WTC11 (cell line): Measurements from ENCODE around the gene BACH2. TPM values are rescaled to one million over a fixed set of nuclear protein-coding genes. Genes with fewer than 3 reads are reported as not detected.

Experiments
- ATAC-seq: fragments of 200-7000 bp; cut with Tn5 transposase; 2 replicates; pipeline ENCODE4 v1.10.0; 2021; ENCODE audit warnings: mild to moderate bottlenecking, moderate library complexity
- CTCF ChIA-PET: fragments of 300-600 bp; sonication (Branson Sonifier 250); formaldehyde crosslinking; loops from one replicate; lab custom pipeline; 2021; ENCODE audit warnings: antibody characterized with exemption; lab: Charles Lee
- POLR2A ChIA-PET: fragments of 350-600 bp; sonication (Branson Sonifier 250); formaldehyde crosslinking; loops from one replicate; lab custom pipeline; 2021; ENCODE audit warnings: antibody characterized with exemption; lab: Charles Lee
- DNase-seq: peaks from one replicate; pipeline ENCODE4 v3.0.0; 2021; ENCODE audit warnings: low spot score
- H3K27ac Mint-ChIP-seq: 2 replicates; pipeline ENCODE4 v1.8.0; 2021; ENCODE audit warnings: mixed read lengths
- H3K27me3 Mint-ChIP-seq: 2 replicates; pipeline ENCODE4 v1.8.0; 2021; ENCODE audit warnings: low read depth, mild to moderate bottlenecking, moderate library complexity, mixed read lengths
- H3K36me3 Mint-ChIP-seq: 2 replicates; pipeline ENCODE4 v1.8.0; 2021; ENCODE audit warnings: mixed read lengths
- H3K4me1 Mint-ChIP-seq: 2 replicates; pipeline ENCODE4 v1.8.0; 2022; ENCODE audit warnings: mixed read lengths
- H3K4me3 Mint-ChIP-seq: 2 replicates; pipeline ENCODE4 v1.8.0; 2021; ENCODE audit warnings: mild to moderate bottlenecking, moderate library complexity, mixed read lengths
- H3K9me3 Mint-ChIP-seq: 2 replicates; pipeline ENCODE4 v1.8.0; 2021; ENCODE audit warnings: mixed read lengths
- ESRRA ChIP-seq: sonication (generic); formaldehyde crosslinking; IDR thresholded peaks from 2 replicates; pipeline ENCODE4 v1.8.1; 2022; ENCODE audit warnings: mild to moderate bottlenecking, missing genetic modification reagents, borderline replicate concordance
- ETV6 ChIP-seq: sonication (generic); formaldehyde crosslinking; IDR thresholded peaks from 2 replicates; pipeline ENCODE4 v1.8.1; 2022; ENCODE audit warnings: mild to moderate bottlenecking, missing genetic modification reagents
- FOXK1 ChIP-seq: sonication (generic); formaldehyde crosslinking; IDR thresholded peaks from 2 replicates; pipeline ENCODE4 v1.8.0; 2022; ENCODE audit warnings: mild to moderate bottlenecking, moderate library complexity, missing genetic modification reagents
- MXD4 ChIP-seq: fragments of 250-450 bp; sonication (Bioruptor Pico); IDR thresholded peaks from 2 replicates; pipeline ENCODE4 v1.8.0; 2021; ENCODE audit warnings: mild to moderate bottlenecking, moderate library complexity, borderline replicate concordance
- NFATC4 ChIP-seq: fragments of 250-450 bp; sonication (Bioruptor Pico); IDR thresholded peaks from 2 replicates; pipeline ENCODE4 v1.9.0; 2021; ENCODE audit warnings: mild to moderate bottlenecking
- NR1H2 ChIP-seq: sonication (generic); formaldehyde crosslinking; IDR thresholded peaks from 2 replicates; pipeline ENCODE4 v1.9.0; 2021; ENCODE audit warnings: mild to moderate bottlenecking, moderate library complexity, missing genetic modification reagents
- OVOL2 ChIP-seq: fragments of 250-450 bp; sonication (Bioruptor Pico); IDR thresholded peaks from 2 replicates; pipeline ENCODE4 v1.9.0; 2021; ENCODE audit warnings: mild to moderate bottlenecking, borderline replicate concordance
- RELA ChIP-seq: sonication (generic); formaldehyde crosslinking; IDR thresholded peaks from 2 replicates; pipeline ENCODE4 v1.8.1; 2022; ENCODE audit warnings: missing genetic modification reagents, mild to moderate bottlenecking, borderline replicate concordance
- TEAD1 ChIP-seq: sonication (generic); formaldehyde crosslinking; IDR thresholded peaks from 2 replicates; pipeline ENCODE4 v1.8.0; 2022; ENCODE audit warnings: mild to moderate bottlenecking, missing genetic modification reagents
- ZNF396 ChIP-seq: fragments of 250-450 bp; sonication (Bioruptor Pico); IDR thresholded peaks from 2 replicates; pipeline ENCODE4 v1.8.0; 2021; ENCODE audit warnings: mild to moderate bottlenecking, moderate library complexity, borderline replicate concordance
- total RNA-seq: library from RNA; stranded (reverse); gene quantifications from 3 replicates; pipeline ENCODE4 v1.2.3, GENCODE V29; 2021
- TF ChIP-seq, protein P1 (sequence below): fragments of 250-450 bp; sonication (Bioruptor Pico); IDR thresholded peaks from 2 replicates; pipeline ENCODE4 v1.9.0; 2021; ENCODE audit warnings: mild to moderate bottlenecking, borderline replicate concordance
- TF ChIP-seq, protein P2 (sequence below): sonication (generic); formaldehyde crosslinking; IDR thresholded peaks from 2 replicates; pipeline ENCODE4 v1.8.0; 2023; ENCODE audit warnings: missing genetic modification reagents, mild to moderate bottlenecking, borderline replicate concordance
- TF ChIP-seq, protein P3 (sequence below): sonication (generic); formaldehyde crosslinking; IDR thresholded peaks from 2 replicates; pipeline ENCODE4 v1.8.1; 2023; ENCODE audit warnings: mild to moderate bottlenecking, missing genetic modification reagents, moderate library complexity
- TF ChIP-seq, protein P4 (sequence below): sonication (generic); formaldehyde crosslinking; conservative IDR thresholded peaks from 2 replicates; pipeline ENCODE4 v1.8.1; 2023; ENCODE audit warnings: mild to moderate bottlenecking, low read depth, missing genetic modification reagents, moderate library complexity
- TF ChIP-seq, protein P5 (sequence below): sonication (generic); formaldehyde crosslinking; IDR thresholded peaks from 2 replicates; pipeline ENCODE4 v1.8.1; 2022; ENCODE audit warnings: low read depth, mild to moderate bottlenecking, moderate library complexity, missing genetic modification reagents, borderline replicate concordance

BACH2 gene
- total RNA-seq, 1 experiment from 2014 or later, result 5.9 TPM

DNA sequence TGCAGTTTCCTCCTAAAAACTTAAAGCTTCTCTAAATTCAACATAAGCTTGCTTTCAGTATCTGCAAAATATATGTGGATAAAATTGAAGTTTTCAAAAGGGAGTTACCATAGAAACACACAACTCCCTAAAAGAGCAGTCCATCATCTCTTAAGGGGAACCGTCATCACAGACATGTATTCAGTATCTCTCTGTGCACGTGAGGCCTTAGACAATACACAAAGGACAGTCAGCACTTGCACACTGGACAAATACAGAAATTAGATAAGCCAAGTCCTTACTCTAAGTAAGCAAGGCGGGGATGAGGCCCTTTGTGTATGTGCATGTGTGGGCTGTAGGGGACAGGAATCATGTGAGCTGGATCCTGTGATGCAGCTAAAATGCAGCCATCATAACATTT lies 136.6 kb downstream of the BACH2 start (continued):
- TF ChIP-seq TEAD1 (CRISPR knock-in tag) (no peak), MXD4 (CRISPR knock-in tag) (no peak)
- TF ChIP-seq, protein P1, sequence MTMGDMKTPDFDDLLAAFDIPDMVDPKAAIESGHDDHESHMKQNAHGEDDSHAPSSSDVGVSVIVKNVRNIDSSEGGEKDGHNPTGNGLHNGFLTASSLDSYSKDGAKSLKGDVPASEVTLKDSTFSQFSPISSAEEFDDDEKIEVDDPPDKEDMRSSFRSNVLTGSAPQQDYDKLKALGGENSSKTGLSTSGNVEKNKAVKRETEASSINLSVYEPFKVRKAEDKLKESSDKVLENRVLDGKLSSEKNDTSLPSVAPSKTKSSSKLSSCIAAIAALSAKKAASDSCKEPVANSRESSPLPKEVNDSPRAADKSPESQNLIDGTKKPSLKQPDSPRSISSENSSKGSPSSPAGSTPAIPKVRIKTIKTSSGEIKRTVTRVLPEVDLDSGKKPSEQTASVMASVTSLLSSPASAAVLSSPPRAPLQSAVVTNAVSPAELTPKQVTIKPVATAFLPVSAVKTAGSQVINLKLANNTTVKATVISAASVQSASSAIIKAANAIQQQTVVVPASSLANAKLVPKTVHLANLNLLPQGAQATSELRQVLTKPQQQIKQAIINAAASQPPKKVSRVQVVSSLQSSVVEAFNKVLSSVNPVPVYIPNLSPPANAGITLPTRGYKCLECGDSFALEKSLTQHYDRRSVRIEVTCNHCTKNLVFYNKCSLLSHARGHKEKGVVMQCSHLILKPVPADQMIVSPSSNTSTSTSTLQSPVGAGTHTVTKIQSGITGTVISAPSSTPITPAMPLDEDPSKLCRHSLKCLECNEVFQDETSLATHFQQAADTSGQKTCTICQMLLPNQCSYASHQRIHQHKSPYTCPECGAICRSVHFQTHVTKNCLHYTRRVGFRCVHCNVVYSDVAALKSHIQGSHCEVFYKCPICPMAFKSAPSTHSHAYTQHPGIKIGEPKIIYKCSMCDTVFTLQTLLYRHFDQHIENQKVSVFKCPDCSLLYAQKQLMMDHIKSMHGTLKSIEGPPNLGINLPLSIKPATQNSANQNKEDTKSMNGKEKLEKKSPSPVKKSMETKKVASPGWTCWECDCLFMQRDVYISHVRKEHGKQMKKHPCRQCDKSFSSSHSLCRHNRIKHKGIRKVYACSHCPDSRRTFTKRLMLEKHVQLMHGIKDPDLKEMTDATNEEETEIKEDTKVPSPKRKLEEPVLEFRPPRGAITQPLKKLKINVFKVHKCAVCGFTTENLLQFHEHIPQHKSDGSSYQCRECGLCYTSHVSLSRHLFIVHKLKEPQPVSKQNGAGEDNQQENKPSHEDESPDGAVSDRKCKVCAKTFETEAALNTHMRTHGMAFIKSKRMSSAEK (CRISPR knock-in tag), result no peak
- TF ChIP-seq, protein P2, sequence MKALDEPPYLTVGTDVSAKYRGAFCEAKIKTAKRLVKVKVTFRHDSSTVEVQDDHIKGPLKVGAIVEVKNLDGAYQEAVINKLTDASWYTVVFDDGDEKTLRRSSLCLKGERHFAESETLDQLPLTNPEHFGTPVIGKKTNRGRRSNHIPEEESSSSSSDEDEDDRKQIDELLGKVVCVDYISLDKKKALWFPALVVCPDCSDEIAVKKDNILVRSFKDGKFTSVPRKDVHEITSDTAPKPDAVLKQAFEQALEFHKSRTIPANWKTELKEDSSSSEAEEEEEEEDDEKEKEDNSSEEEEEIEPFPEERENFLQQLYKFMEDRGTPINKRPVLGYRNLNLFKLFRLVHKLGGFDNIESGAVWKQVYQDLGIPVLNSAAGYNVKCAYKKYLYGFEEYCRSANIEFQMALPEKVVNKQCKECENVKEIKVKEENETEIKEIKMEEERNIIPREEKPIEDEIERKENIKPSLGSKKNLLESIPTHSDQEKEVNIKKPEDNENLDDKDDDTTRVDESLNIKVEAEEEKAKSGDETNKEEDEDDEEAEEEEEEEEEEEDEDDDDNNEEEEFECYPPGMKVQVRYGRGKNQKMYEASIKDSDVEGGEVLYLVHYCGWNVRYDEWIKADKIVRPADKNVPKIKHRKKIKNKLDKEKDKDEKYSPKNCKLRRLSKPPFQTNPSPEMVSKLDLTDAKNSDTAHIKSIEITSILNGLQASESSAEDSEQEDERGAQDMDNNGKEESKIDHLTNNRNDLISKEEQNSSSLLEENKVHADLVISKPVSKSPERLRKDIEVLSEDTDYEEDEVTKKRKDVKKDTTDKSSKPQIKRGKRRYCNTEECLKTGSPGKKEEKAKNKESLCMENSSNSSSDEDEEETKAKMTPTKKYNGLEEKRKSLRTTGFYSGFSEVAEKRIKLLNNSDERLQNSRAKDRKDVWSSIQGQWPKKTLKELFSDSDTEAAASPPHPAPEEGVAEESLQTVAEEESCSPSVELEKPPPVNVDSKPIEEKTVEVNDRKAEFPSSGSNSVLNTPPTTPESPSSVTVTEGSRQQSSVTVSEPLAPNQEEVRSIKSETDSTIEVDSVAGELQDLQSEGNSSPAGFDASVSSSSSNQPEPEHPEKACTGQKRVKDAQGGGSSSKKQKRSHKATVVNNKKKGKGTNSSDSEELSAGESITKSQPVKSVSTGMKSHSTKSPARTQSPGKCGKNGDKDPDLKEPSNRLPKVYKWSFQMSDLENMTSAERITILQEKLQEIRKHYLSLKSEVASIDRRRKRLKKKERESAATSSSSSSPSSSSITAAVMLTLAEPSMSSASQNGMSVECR (CRISPR knock-in tag), result no peak

DNA sequence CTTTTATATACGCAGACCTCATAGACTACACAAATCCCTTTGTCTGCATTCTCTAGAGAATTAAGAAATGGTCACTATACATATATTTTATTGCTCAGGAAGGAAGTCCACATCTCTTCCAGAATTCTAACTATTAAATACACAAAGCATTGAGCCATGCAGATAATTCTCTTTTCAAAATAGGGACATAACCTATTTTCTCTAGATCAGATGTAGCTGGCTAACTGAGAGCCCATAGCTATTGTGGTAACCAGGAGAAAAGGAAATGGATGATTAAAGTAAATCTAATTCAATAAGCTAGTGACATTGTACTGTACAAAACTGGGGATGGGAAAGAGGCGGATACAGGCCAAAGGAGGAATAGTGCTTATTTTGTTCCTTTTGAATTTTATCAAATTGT lies 137.2 kb downstream of the BACH2 start:
- Mint-ChIP-seq H3K36me3 (no peaks in the 10 kb centered on the region), H3K27me3 (no peaks in the 10 kb centered on the region), H3K9me3 (no peaks in the 10 kb centered on the region), H3K4me1 (peaks cover 11% of the 10 kb centered on the region), H3K4me3 (no peak overlapping the region), H3K27ac (no peak overlapping the region)
- DNase-seq (no peak), ATAC-seq (no peak)
- ChIA-PET CTCF (no interaction called here), POLR2A (no interaction called here)
- no peak for TF ChIP-seq ESRRA
- TF ChIP-seq, protein P3, sequence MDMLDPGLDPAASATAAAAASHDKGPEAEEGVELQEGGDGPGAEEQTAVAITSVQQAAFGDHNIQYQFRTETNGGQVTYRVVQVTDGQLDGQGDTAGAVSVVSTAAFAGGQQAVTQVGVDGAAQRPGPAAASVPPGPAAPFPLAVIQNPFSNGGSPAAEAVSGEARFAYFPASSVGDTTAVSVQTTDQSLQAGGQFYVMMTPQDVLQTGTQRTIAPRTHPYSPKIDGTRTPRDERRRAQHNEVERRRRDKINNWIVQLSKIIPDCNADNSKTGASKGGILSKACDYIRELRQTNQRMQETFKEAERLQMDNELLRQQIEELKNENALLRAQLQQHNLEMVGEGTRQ (CRISPR knock-in tag), result no peak

DNA sequence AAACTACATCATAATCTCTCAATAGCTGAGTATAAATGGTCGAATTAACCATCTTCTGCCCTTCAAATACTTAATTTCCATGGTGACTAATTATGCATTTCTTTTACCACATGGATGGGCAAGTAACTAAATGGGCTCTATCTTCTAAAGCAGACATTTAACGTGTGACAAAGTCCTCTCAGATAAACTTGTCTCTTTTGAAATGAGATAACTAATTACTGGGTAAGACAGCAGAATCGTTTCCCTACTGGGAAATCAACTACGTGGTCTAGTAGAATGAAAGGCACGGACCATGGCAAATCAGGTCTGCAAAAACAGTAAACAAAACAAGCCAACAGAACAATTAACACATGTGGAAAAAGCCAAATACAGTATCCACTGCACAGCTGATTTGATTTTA lies 137.7 kb downstream of the BACH2 start:
- Mint-ChIP-seq H3K4me1 (peaks cover 11% of the 10 kb centered on the region), H3K27me3 (no peaks in the 10 kb centered on the region), H3K36me3 (no peaks in the 10 kb centered on the region), H3K9me3 (no peaks in the 10 kb centered on the region)
- no peak for ATAC-seq
- no peak for TF ChIP-seq RELA (CRISPR knock-in tag)
- TF ChIP-seq, protein P3 (CRISPR knock-in tag), result no peak
- TF ChIP-seq, all 79 proteins: peak for 0
- ChIA-PET POLR2A (no interaction called here), CTCF (interaction anchor here (1.2 kb wide), 1 partner anchor 218 kb away, joined by 3 read pairs; no protein-coding TSS in a partner anchor)
- H3K4me3 Mint-ChIP-seq, result no peak overlapping the region
- no peak overlapping the region for H3K27ac Mint-ChIP-seq
- no peak for DNase-seq

DNA sequence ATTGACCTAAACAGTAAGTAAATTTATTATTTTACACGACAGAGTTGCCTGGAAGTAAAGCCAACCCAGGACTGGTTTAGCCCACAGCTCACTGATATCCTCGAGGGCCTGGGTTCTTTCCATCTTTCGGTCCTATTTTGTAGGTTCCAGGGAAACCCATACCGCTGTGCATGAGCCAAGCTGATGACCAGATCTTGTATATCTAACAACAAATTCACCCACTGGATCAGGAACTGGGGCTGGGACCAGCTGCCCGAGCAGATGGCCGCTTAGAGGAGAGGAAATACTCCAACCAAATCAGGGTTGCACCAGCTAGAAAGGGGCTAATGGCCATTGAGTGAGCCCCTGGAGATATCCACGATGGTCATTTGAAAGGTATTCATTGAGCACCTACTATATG lies 139.2 kb downstream of the BACH2 start:
- no peaks in the 10 kb centered on the region for H3K27me3 Mint-ChIP-seq
- ChIA-PET CTCF (interaction anchor here (1.0 to 1.5 kb wide), 2 partner anchors 206 to 217 kb away, joined by 3 to 7 read pairs; no protein-coding TSS in a partner anchor), POLR2A (no interaction called here)
- H3K27ac Mint-ChIP-seq, result no peak overlapping the region
- ATAC-seq (no peak), DNase-seq (no peak)
- peaks cover 8% of the 10 kb centered on the region for H3K4me1 Mint-ChIP-seq
- no peaks in the 10 kb centered on the region for H3K9me3 Mint-ChIP-seq
- H3K4me3 Mint-ChIP-seq, result no peak overlapping the region
- no peaks in the 10 kb centered on the region for H3K36me3 Mint-ChIP-seq
- TF ChIP-seq ZNF396 (CRISPR knock-in tag) (no peak), NFATC4 (CRISPR knock-in tag) (no peak), FOXK1 (CRISPR knock-in tag) (no peak), ETV6 (CRISPR knock-in tag) (no peak), NR1H2 (CRISPR knock-in tag) (no peak), OVOL2 (no peak)
- TF ChIP-seq, protein P4, sequence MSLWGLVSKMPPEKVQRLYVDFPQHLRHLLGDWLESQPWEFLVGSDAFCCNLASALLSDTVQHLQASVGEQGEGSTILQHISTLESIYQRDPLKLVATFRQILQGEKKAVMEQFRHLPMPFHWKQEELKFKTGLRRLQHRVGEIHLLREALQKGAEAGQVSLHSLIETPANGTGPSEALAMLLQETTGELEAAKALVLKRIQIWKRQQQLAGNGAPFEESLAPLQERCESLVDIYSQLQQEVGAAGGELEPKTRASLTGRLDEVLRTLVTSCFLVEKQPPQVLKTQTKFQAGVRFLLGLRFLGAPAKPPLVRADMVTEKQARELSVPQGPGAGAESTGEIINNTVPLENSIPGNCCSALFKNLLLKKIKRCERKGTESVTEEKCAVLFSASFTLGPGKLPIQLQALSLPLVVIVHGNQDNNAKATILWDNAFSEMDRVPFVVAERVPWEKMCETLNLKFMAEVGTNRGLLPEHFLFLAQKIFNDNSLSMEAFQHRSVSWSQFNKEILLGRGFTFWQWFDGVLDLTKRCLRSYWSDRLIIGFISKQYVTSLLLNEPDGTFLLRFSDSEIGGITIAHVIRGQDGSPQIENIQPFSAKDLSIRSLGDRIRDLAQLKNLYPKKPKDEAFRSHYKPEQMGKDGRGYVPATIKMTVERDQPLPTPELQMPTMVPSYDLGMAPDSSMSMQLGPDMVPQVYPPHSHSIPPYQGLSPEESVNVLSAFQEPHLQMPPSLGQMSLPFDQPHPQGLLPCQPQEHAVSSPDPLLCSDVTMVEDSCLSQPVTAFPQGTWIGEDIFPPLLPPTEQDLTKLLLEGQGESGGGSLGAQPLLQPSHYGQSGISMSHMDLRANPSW (CRISPR knock-in tag), result no peak
- TF ChIP-seq, protein P5, sequence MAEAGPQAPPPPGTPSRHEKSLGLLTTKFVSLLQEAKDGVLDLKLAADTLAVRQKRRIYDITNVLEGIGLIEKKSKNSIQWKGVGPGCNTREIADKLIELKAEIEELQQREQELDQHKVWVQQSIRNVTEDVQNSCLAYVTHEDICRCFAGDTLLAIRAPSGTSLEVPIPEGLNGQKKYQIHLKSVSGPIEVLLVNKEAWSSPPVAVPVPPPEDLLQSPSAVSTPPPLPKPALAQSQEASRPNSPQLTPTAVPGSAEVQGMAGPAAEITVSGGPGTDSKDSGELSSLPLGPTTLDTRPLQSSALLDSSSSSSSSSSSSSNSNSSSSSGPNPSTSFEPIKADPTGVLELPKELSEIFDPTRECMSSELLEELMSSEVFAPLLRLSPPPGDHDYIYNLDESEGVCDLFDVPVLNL (CRISPR knock-in tag), result no peak
